HCT116 (cell line): ENCODE data around the gene LGR6. TPM values are rescaled to one million over a fixed set of nuclear protein-coding genes. Genes with fewer than 3 reads are reported as not detected.

Experiments
- ATAC-seq: fragments of 200-7000 bp; cut with Tn5 transposase; 2 replicates; pipeline ENCODE4 v1.9.1; 2020; ENCODE audit warnings: mild to moderate bottlenecking, moderate library complexity
- Bru-seq: library from RNA; stranded (reverse); fragments of 400-500 nt; gene quantifications from one replicate; lab custom pipeline; 2021; lab: Mats Ljungman, UMichigan
- BruChase-seq, 2 experiments: library from RNA; stranded (reverse); fragments of 400-500 nt; gene quantifications; one replicate each; lab custom pipeline; 2021; lab: Mats Ljungman, UMichigan
- BruUV-seq: library from RNA; stranded (reverse); fragments of 400-500 nt; replicated peaks from 2 replicates; lab custom pipeline; 2021; lab: Mats Ljungman, UMichigan
- CTCF ChIA-PET: fragments of 300-600 bp; sonication (Branson Sonifier 250); formaldehyde crosslinking; loops from one replicate; lab custom pipeline; 2021; ENCODE audit warnings: antibody characterized with exemption; lab: Charles Lee
- POLR2A ChIA-PET: fragments of 300-600, 350-600 bp; sonication (Branson Sonifier 250); formaldehyde crosslinking; loops from one replicate; lab custom pipeline; 2021; ENCODE audit warnings: antibody characterized with exemption; lab: Charles Lee
- RAD21 ChIA-PET, 2 experiments: fragments of 300-600 bp; sonication (Branson Sonifier 250); formaldehyde crosslinking; loops; one replicate each; lab custom pipeline; 2023; ENCODE audit warnings: low total read pairs in 2 of 2; ENCODE audit not compliant: uncharacterized antibody in 2 of 2, unreplicated experiment in 2 of 2, low non-redundant PET in 1 of 2; lab: Charles Lee
- DNase-seq: peaks from one replicate; pipeline ENCODE4 v3.0.0-alpha.2; 2010; ENCODE audit warnings: low read depth, low spot score
- H2AFZ ChIP-seq: fragments of 200-600 bp; shearing (Covaris generic), sonication (generic); 2 replicates; pipeline ENCODE4 v1.6.1; 2017; ENCODE audit warnings: low read depth, mixed run types, mixed read lengths, antibody characterized with exemption, low read length; ENCODE audit not compliant: poor library complexity, severe bottlenecking
- H3K27ac ChIP-seq: 2 replicates; pipeline ENCODE4 v1.5.1; 2012; ENCODE audit warnings: low read depth, low read length
- H3K27me3 ChIP-seq: fragments of 200-600 bp; sonication (generic); 2 replicates; pipeline ENCODE4 v1.6.1; 2016; ENCODE audit warnings: mixed run types, low read length, mixed read lengths; ENCODE audit not compliant: insufficient read depth
- H3K36me3 ChIP-seq, 2 experiments: fragments of 200-500 bp in 1 of 2; fragments of 200-600 bp in 1 of 2; sonication (Bioruptor generic) in 1 of 2; sonication (generic) in 1 of 2; 2 replicates each; pipeline versions ENCODE4 v1.5.1 to v1.6.1; 2014 to 2016; ENCODE audit warnings: low read length in 2 of 2, inconsistent platforms in 1 of 2, mixed read lengths in 1 of 2, mixed run types in 1 of 2; ENCODE audit not compliant: insufficient read depth in 2 of 2, control insufficient read depth in 1 of 2
- H3K4me1 ChIP-seq, 2 experiments: fragments of 200-600 bp in 1 of 2; sonication (generic) in 1 of 2; 2 replicates each; pipeline versions ENCODE4 v1.5.1 to v1.6.1; 2012 to 2017; ENCODE audit warnings: low read length in 2 of 2, inconsistent platforms in 1 of 2, mild to moderate bottlenecking in 1 of 2, mixed read lengths in 1 of 2, mixed run types in 1 of 2, moderate library complexity in 1 of 2; ENCODE audit not compliant: insufficient read depth in 2 of 2, control insufficient read depth in 1 of 2
- H3K4me2 ChIP-seq: fragments of 200-600 bp; sonication (generic); 2 replicates; pipeline ENCODE4 v1.6.1; 2017; ENCODE audit warnings: mixed run types, low read length, mixed read lengths
- H3K4me3 ChIP-seq, 2 experiments: fragments of 200-600 bp in 1 of 2; sonication (generic) in 1 of 2; replicated peaks in 1 of 2; 2 replicates each; pipeline ENCODE4 v1.5.1; 2011 to 2016; ENCODE audit warnings: low read length in 2 of 2, control low read depth in 1 of 2, low read depth in 1 of 2, mild to moderate bottlenecking in 1 of 2, mixed read lengths in 1 of 2, mixed run types in 1 of 2
- H3K79me2 ChIP-seq: fragments of 200-600 bp; sonication (generic); 2 replicates; pipeline ENCODE4 v1.6.1; 2017; ENCODE audit warnings: mild to moderate bottlenecking, mixed run types, low read length, moderate library complexity, mixed read lengths; ENCODE audit not compliant: insufficient read depth
- H3K9ac ChIP-seq: fragments of 200-600 bp; sonication (generic); 2 replicates; pipeline ENCODE4 v1.6.1; 2016; ENCODE audit warnings: low read length, mixed read lengths
- H3K9me2 ChIP-seq: fragments of 200-600 bp; sonication (generic), shearing (Covaris generic); 2 replicates; pipeline ENCODE4 v1.6.1; 2017; ENCODE audit warnings: mixed run types, mild to moderate bottlenecking, moderate library complexity; ENCODE audit not compliant: insufficient read depth
- H3K9me3 ChIP-seq, 2 experiments: fragments of 200-500 bp in 1 of 2; fragments of 200-600 bp in 1 of 2; sonication (Bioruptor generic) in 1 of 2; sonication (generic) in 1 of 2; 2 replicates each; pipeline ENCODE4 v1.6.1; 2014 to 2017; ENCODE audit warnings: low read length in 2 of 2, mixed read lengths in 2 of 2, inconsistent platforms in 1 of 2, low read depth in 1 of 2, mild to moderate bottlenecking in 1 of 2, mixed run types in 1 of 2, moderate library complexity in 1 of 2; ENCODE audit not compliant: control insufficient read depth in 1 of 2, insufficient read depth in 1 of 2
- H4K20me1 ChIP-seq: fragments of 200-600 bp; sonication (generic), shearing (Covaris generic); 2 replicates; pipeline ENCODE4 v1.6.1; 2017; ENCODE audit warnings: mixed run types, mild to moderate bottlenecking, moderate library complexity; ENCODE audit not compliant: insufficient read depth
- ATF3 ChIP-seq: IDR thresholded peaks from 2 replicates; pipeline ENCODE4 v1.6.1; 2012
- EZH2phosphoT487 ChIP-seq: fragments of 200-600 bp; IDR thresholded peaks from 2 replicates; pipeline ENCODE4 v1.6.1; 2018; ENCODE audit warnings: antibody characterized with exemption, borderline replicate concordance
- FOSL1 ChIP-seq: IDR thresholded peaks from 2 replicates; pipeline ENCODE4 v1.6.1; 2012; ENCODE audit warnings: low read depth
- POLR2AphosphoS5 ChIP-seq: IDR thresholded peaks from 2 replicates; pipeline ENCODE4 v1.6.1; 2011; ENCODE audit warnings: mild to moderate bottlenecking, low read depth, low read length, moderate library complexity
- SIN3A ChIP-seq: IDR thresholded peaks from 2 replicates; pipeline ENCODE4 v1.6.1; 2012; ENCODE audit warnings: low read depth
- YY1 ChIP-seq: IDR thresholded peaks from 2 replicates; pipeline ENCODE4 v1.6.1; 2011; ENCODE audit warnings: low read length, low read depth, moderate library complexity, mild to moderate bottlenecking; ENCODE audit not compliant: insufficient replicate concordance; ENCODE audit errors: extremely low read depth
- ZFX ChIP-seq: fragments of 450-650 bp; IDR thresholded peaks from 2 replicates; pipeline ENCODE4 v1.6.1; 2017
- ZNF274 ChIP-seq: fragments of 200-500 bp; sonication (Bioruptor generic); IDR thresholded peaks from 2 replicates; pipeline ENCODE4 v1.6.1; 2014; ENCODE audit warnings: mild to moderate bottlenecking, low read depth, low read length, inconsistent platforms
- intact Hi-C: fragments of 100-400 bp; cut with micrococcal nuclease; formaldehyde crosslinking; loops from 2 replicates; pipeline ENCODE4 v1.10.0; 2022
- long read RNA-seq: library from polyadenylated mRNA; unstranded; transcript quantifications from one replicate; pipeline ENCODE4 v2.0.0, GENCODE V29; 2021; ENCODE audit not compliant: unreplicated experiment
- polyA plus RNA-seq: library from polyadenylated mRNA; unstranded; fragments of >200 nt; gene quantifications from 2 replicates; pipeline ENCODE4 v1.2.1, GENCODE V29; 2012; ENCODE audit warnings: missing spikeins
- total RNA-seq: library from RNA; stranded (reverse); gene quantifications from one replicate; pipeline ENCODE4 v1.2.1, GENCODE V29; 2021; ENCODE audit not compliant: unreplicated experiment
- TF ChIP-seq, protein P1 (sequence below): IDR thresholded peaks from 2 replicates; pipeline ENCODE4 v1.6.1; 2012; ENCODE audit warnings: low read depth
- TF ChIP-seq, protein P2 (sequence below), 3 experiments: fragments of 200-600 bp in 1 of 3; sonication (generic) in 1 of 3; IDR thresholded peaks in 2 of 3; conservative IDR thresholded peaks in 1 of 3; 2 replicates each; pipeline ENCODE4 v1.5.1; 2012 to 2017; ENCODE audit warnings: low read depth in 2 of 3, low read length in 2 of 3, antibody characterized with exemption in 1 of 3, borderline replicate concordance in 1 of 3, control low read depth in 1 of 3, mild to moderate bottlenecking in 1 of 3, mixed read lengths in 1 of 3, mixed run types in 1 of 3, moderate library complexity in 1 of 3; ENCODE audit not compliant: insufficient read depth in 1 of 3

The LGR6 gene, protein sequence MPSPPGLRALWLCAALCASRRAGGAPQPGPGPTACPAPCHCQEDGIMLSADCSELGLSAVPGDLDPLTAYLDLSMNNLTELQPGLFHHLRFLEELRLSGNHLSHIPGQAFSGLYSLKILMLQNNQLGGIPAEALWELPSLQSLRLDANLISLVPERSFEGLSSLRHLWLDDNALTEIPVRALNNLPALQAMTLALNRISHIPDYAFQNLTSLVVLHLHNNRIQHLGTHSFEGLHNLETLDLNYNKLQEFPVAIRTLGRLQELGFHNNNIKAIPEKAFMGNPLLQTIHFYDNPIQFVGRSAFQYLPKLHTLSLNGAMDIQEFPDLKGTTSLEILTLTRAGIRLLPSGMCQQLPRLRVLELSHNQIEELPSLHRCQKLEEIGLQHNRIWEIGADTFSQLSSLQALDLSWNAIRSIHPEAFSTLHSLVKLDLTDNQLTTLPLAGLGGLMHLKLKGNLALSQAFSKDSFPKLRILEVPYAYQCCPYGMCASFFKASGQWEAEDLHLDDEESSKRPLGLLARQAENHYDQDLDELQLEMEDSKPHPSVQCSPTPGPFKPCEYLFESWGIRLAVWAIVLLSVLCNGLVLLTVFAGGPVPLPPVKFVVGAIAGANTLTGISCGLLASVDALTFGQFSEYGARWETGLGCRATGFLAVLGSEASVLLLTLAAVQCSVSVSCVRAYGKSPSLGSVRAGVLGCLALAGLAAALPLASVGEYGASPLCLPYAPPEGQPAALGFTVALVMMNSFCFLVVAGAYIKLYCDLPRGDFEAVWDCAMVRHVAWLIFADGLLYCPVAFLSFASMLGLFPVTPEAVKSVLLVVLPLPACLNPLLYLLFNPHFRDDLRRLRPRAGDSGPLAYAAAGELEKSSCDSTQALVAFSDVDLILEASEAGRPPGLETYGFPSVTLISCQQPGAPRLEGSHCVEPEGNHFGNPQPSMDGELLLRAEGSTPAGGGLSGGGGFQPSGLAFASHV
- total RNA-seq (0.20 TPM), Bru-seq, nascent RNA (percentile 23 among the genes with signal in this experiment), BruChase-seq, experiment 1, labeled RNA remaining after a 6-hour chase (percentile 17 among the genes with signal in this experiment), BruChase-seq, experiment 2, labeled RNA remaining after a 2-hour chase (percentile 21 among the genes with signal in this experiment)
- 0.48 and 1.2 TPM in 2 replicates for polyA plus RNA-seq
- long read RNA-seq, partial matches to known transcripts = 0 of 2 reads
- long read RNA-seq, other reads (novel, unspliced or antisense) = 2 of 2 reads

GRCh38 chr1:202193614-202194327, at the start of gene LGR6:
Gene LGR6 (plus strand): TSS chr1:202193799. CDS start chr1:202193990, 191 bp downstream.
- Histone ChIP-seq H3K79me2 (no peaks in the 10 kb centered on the region), H3K4me2 (no peak within 1 kb of the TSS), H3K36me3 (no peaks in the 10 kb centered on the region), H3K4me3 (no peak within 1 kb of the TSS), H3K27ac (no peak within 1 kb of the TSS), H2AFZ (no peak within 1 kb of the TSS), H4K20me1 (no peaks in the 10 kb centered on the region), H3K9ac (no peak within 1 kb of the TSS), H3K27me3 (no peaks in the 10 kb centered on the region; the same call in 1 of the 2 replicates), H3K9me3 (no peaks in the 10 kb centered on the region), H3K4me1 (peaks cover 2 to 3% of the 10 kb centered on the region in 2 experiments; a peak in 3 of 4 replicates), H3K9me2 (no peaks in the 10 kb centered on the region)
- ChIA-PET RAD21 (no interaction called here), POLR2A (no interaction called here), CTCF (interaction anchor here (1.0 to 1.8 kb wide), 5 partner anchors 39 to 406 kb away, joined by 3 to 36 read pairs (median 7); no protein-coding TSS in a partner anchor)
- DNase-seq (no peak), ATAC-seq (no peak)
- intact Hi-C loops = loop anchor here (1.0 to 5.0 kb wide), 2 partner anchors 44 to 122 kb away; no protein-coding TSS in a partner anchor
- no TSS peak for BruUV-seq
- TF ChIP-seq ZFX (no peak), ZNF274 (no peak), FOSL1 (no peak), SIN3A (no peak), ATF3 (no peak), YY1 (no peak), POLR2AphosphoS5 (no peak), EZH2phosphoT487 (no peak)
- TF ChIP-seq, protein P1, sequence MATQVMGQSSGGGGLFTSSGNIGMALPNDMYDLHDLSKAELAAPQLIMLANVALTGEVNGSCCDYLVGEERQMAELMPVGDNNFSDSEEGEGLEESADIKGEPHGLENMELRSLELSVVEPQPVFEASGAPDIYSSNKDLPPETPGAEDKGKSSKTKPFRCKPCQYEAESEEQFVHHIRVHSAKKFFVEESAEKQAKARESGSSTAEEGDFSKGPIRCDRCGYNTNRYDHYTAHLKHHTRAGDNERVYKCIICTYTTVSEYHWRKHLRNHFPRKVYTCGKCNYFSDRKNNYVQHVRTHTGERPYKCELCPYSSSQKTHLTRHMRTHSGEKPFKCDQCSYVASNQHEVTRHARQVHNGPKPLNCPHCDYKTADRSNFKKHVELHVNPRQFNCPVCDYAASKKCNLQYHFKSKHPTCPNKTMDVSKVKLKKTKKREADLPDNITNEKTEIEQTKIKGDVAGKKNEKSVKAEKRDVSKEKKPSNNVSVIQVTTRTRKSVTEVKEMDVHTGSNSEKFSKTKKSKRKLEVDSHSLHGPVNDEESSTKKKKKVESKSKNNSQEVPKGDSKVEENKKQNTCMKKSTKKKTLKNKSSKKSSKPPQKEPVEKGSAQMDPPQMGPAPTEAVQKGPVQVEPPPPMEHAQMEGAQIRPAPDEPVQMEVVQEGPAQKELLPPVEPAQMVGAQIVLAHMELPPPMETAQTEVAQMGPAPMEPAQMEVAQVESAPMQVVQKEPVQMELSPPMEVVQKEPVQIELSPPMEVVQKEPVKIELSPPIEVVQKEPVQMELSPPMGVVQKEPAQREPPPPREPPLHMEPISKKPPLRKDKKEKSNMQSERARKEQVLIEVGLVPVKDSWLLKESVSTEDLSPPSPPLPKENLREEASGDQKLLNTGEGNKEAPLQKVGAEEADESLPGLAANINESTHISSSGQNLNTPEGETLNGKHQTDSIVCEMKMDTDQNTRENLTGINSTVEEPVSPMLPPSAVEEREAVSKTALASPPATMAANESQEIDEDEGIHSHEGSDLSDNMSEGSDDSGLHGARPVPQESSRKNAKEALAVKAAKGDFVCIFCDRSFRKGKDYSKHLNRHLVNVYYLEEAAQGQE = no peak
- TF ChIP-seq, protein P2, sequence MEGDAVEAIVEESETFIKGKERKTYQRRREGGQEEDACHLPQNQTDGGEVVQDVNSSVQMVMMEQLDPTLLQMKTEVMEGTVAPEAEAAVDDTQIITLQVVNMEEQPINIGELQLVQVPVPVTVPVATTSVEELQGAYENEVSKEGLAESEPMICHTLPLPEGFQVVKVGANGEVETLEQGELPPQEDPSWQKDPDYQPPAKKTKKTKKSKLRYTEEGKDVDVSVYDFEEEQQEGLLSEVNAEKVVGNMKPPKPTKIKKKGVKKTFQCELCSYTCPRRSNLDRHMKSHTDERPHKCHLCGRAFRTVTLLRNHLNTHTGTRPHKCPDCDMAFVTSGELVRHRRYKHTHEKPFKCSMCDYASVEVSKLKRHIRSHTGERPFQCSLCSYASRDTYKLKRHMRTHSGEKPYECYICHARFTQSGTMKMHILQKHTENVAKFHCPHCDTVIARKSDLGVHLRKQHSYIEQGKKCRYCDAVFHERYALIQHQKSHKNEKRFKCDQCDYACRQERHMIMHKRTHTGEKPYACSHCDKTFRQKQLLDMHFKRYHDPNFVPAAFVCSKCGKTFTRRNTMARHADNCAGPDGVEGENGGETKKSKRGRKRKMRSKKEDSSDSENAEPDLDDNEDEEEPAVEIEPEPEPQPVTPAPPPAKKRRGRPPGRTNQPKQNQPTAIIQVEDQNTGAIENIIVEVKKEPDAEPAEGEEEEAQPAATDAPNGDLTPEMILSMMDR (IDR thresholded peaks at IDR 0.05 in 2 of 3, conservative IDR thresholded peaks at IDR 0.05 in 1 of 3; ENCODE audit: borderline replicate concordance in 1 of 3, insufficient read depth in 1 of 3, low read depth in 2 of 3, low read length in 2 of 3) = no peak
